GM18499 (cell line): ENCODE results near the gene LRRC26.
A peak's percentile ranks its signal among the peaks of the same experiment; 100 is the strongest.

Experiments
- ATAC-seq: cut with Tn5 transposase; IDR thresholded peaks from one replicate; pipeline ENCODE4 v1.9.1; 2021; ENCODE audit warnings: moderate number of reproducible peaks; ENCODE audit not compliant: insufficient read depth, unreplicated experiment

LRRC26 gene

GRCh38 chr9:137200311-137201204, 30.7 kb upstream of the LRRC26 start, which contains the start of gene TPRN:
Gene TPRN (minus strand): TSS chr9:137200741. CDS start chr9:137200711, 30 bp downstream.
- peak; percentile 82 for ATAC-seq

- ATAC-seq, result no peak
Observed at GRCh38 chr9:137199411-137200121, 29.7 kb upstream of the LRRC26 start.

GRCh38 chr9:137198902-137199283, 29.0 kb upstream of the LRRC26 start:
- no peak for ATAC-seq

- ATAC-seq, result no peak
Observed at GRCh38 chr9:137198051-137198901, 28.4 kb upstream of the LRRC26 start.

- no peak for ATAC-seq
Observed at GRCh38 chr9:137195525-137196220, 25.8 kb upstream of the LRRC26 start.

GRCh38 chr9:137194909-137195308, 25.1 kb upstream of the LRRC26 start:
- ATAC-seq, result no peak

- ATAC-seq, result no peak
Observed at GRCh38 chr9:137194388-137194787, 24.5 kb upstream of the LRRC26 start.

- no peak for ATAC-seq
Observed at GRCh38 chr9:137193771-137194170, 23.9 kb upstream of the LRRC26 start.

GRCh38 chr9:137192859-137193258, 23.0 kb upstream of the LRRC26 start:
- ATAC-seq, result no peak

GRCh38 chr9:137192448-137192780, 22.6 kb upstream of the LRRC26 start:
- no peak for ATAC-seq

GRCh38 chr9:137191691-137192447, 22.0 kb upstream of the LRRC26 start:
- no peak for ATAC-seq

- ATAC-seq, result no peak
Observed at GRCh38 chr9:137191245-137191644, 21.4 kb upstream of the LRRC26 start.

- ATAC-seq, result no peak
Observed at GRCh38 chr9:137190315-137190856, 20.5 kb upstream of the LRRC26 start.

- no peak for ATAC-seq
Observed at GRCh38 chr9:137189297-137190295, 19.7 kb upstream of the LRRC26 start.

- peak; percentile 56 for ATAC-seq
Observed at GRCh38 chr9:137188490-137189296, 18.8 kb upstream of the LRRC26 start, which contains the start of the genes ANAPC2 and SSNA1. Gene ANAPC2 (minus strand): TSS chr9:137188560. CDS start chr9:137188532, 28 bp downstream. Gene SSNA1 (plus strand): TSS chr9:137188676. CDS start chr9:137188727, 51 bp downstream.

GRCh38 chr9:137188086-137188489, 18.2 kb upstream of the LRRC26 start:
- ATAC-seq, result no peak

GRCh38 chr9:137187386-137187785, 17.5 kb upstream of the LRRC26 start:
- ATAC-seq, result no peak
